GM23248 (cell line): ENCODE data around the gene PPP1R3C. TPM values are rescaled to one million over a fixed set of nuclear protein-coding genes. Genes with fewer than 3 reads are reported as not detected.
A peak's percentile ranks its signal among the peaks of the same experiment; 100 is the strongest.

ENCODE experiments used
- DNase-seq: peaks from one replicate; pipeline ENCODE4 v3.0.0-alpha.2; 2015
- H2AFZ ChIP-seq: fragments of 200-600 bp; sonication (generic); 2 replicates; pipeline ENCODE4 v1.6.1; 2016; ENCODE audit warnings: antibody characterized with exemption
- H3F3A ChIP-seq: fragments of 200-600 bp; sonication (generic); 2 replicates; pipeline ENCODE4 v1.6.1; 2016; ENCODE audit warnings: mild to moderate bottlenecking, antibody characterized with exemption, mixed run types; ENCODE audit not compliant: insufficient read depth
- H3K27ac ChIP-seq: fragments of 200-600 bp; sonication (generic); 2 replicates; pipeline ENCODE4 v1.5.1; 2016; ENCODE audit warnings: mild to moderate bottlenecking
- H3K27me3 ChIP-seq: fragments of 200-600 bp; sonication (generic); replicated peaks from 2 replicates; pipeline ENCODE4 v1.6.1; 2016; ENCODE audit warnings: mild to moderate bottlenecking; ENCODE audit not compliant: insufficient read depth
- H3K36me3 ChIP-seq: fragments of 200-600 bp; sonication (generic); 2 replicates; pipeline ENCODE4 v1.6.1; 2016; ENCODE audit warnings: low read depth, mild to moderate bottlenecking
- H3K4me1 ChIP-seq: fragments of 200-600 bp; sonication (generic); 2 replicates; pipeline ENCODE4 v1.6.1; 2016; ENCODE audit warnings: mild to moderate bottlenecking; ENCODE audit not compliant: insufficient read depth
- H3K4me2 ChIP-seq: fragments of 200-600 bp; sonication (generic); one replicate; pipeline ENCODE4 v1.6.1; 2016; ENCODE audit warnings: mild to moderate bottlenecking; ENCODE audit not compliant: unreplicated experiment
- H3K4me3 ChIP-seq: fragments of 200-600 bp; sonication (generic); 2 replicates; pipeline ENCODE4 v1.5.1; 2016; ENCODE audit warnings: mild to moderate bottlenecking
- H3K79me2 ChIP-seq: fragments of 200-600 bp; sonication (generic); 2 replicates; pipeline ENCODE4 v1.6.1; 2016; ENCODE audit warnings: mild to moderate bottlenecking; ENCODE audit not compliant: insufficient read depth
- H3K9ac ChIP-seq: fragments of 200-600 bp; sonication (generic); 2 replicates; pipeline ENCODE4 v1.6.1; 2016; ENCODE audit warnings: mild to moderate bottlenecking
- H3K9me2 ChIP-seq: fragments of 200-600 bp; sonication (generic); 2 replicates; pipeline ENCODE4 v1.6.1; 2016; ENCODE audit warnings: mixed run types, mild to moderate bottlenecking, moderate library complexity; ENCODE audit not compliant: insufficient read depth
- H3K9me3 ChIP-seq: fragments of 200-600 bp; sonication (generic); one replicate; pipeline ENCODE4 v1.6.1; 2017; ENCODE audit warnings: low read depth
- H4K20me1 ChIP-seq: fragments of 200-600 bp; sonication (generic); 2 replicates; pipeline ENCODE4 v1.6.0; 2016; ENCODE audit not compliant: insufficient read depth
- EZH2 ChIP-seq: fragments of 200-600 bp; sonication (generic); IDR thresholded peaks from 2 replicates; pipeline ENCODE4 v1.6.1; 2018; ENCODE audit warnings: antibody characterized with exemption, mild to moderate bottlenecking; ENCODE audit not compliant: insufficient read depth, poor library complexity, severe bottlenecking
- EZH2phosphoT487 ChIP-seq: fragments of 200-600 bp; sonication (generic); IDR thresholded peaks from 2 replicates; pipeline ENCODE4 v1.6.1; 2018; ENCODE audit warnings: antibody characterized with exemption, moderate library complexity, mild to moderate bottlenecking, low read depth; ENCODE audit not compliant: insufficient read depth
- WGBS, 2 experiments: methylation state at CpG; one replicate each; pipeline ENCODE4 v1.1.6; 2015 to 2017; ENCODE audit warnings: low lambda C conversion rate in 2 of 2, low coverage in 1 of 2; ENCODE audit errors: missing lambda C conversion rate in 2 of 2; 5-methylcytosine and 5-hydroxymethylcytosine counted together
- in situ Hi-C: fragments of 300-500 bp; cut with MboI; formaldehyde crosslinking; loops from 2 replicates; pipeline ENCODE4 v1.15.0; 2020
- polyA plus RNA-seq: library from polyadenylated mRNA; unstranded; fragments of >200 nt; fragmentation: Nextera tagmentation; extraction: Ambion mirVana; gene quantifications from 2 replicates; pipeline ENCODE4 v1.2.1, GENCODE V29; 2016
- total RNA-seq: library from RNA; depleted of rRNA; stranded (reverse); fragments of >200 nt; shearing (Covaris generic); gene quantifications from 2 replicates; pipeline ENCODE4 v1.2.3, GENCODE V29; 2014

PPP1R3C gene
- total and polyA plus RNA-seq, 2 experiments from 2014 or later: 99.9 to 193 TPM

DNA sequence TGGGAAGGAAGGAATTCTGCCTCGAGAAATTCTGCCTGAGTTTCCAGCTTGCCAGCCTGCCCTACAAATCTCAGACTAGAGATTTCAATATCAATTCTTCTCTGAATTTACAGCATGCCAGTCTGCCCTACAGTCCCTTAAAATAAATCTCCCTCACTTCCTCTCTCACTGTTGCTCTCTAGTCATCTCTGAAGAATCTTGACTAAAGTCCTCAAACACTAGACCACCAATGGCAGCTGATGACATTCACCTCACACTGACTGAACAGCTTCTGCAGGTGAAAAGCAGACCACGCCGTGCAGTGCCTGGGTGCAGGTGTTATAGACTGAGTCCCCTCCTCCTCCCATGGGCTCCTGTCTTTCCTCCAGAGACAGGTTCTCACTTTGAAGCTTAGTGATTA, 30.4 kb downstream of the PPP1R3C start:
- Histone ChIP-seq H2AFZ (no peak overlapping the region), H3K9me2 (no peaks in the 10 kb centered on the region; the same call in 1 of the 2 replicates), H3K4me3 (no peak overlapping the region), H3K4me1 (peaks cover 54% of the 10 kb centered on the region), H3K79me2 (no peaks in the 10 kb centered on the region), H3K27me3 (no peaks in the 10 kb centered on the region), H3K4me2 (no peak overlapping the region), H3K27ac (no peak overlapping the region), H3K9me3 (no peaks in the 10 kb centered on the region), H3F3A (peaks cover 59% of the 10 kb centered on the region), H4K20me1 (no peaks in the 10 kb centered on the region), H3K9ac (no peak overlapping the region), H3K36me3 (no peaks in the 10 kb centered on the region)
- in situ Hi-C loops: no loop called here
- no peak for TF ChIP-seq EZH2phosphoT487
- TF ChIP-seq EZH2: no peak
- DNase-seq: no peak
- WGBS, 2 experiments: 95 to 97% methylated on average over 3 of the region's 3 CpGs

DNA sequence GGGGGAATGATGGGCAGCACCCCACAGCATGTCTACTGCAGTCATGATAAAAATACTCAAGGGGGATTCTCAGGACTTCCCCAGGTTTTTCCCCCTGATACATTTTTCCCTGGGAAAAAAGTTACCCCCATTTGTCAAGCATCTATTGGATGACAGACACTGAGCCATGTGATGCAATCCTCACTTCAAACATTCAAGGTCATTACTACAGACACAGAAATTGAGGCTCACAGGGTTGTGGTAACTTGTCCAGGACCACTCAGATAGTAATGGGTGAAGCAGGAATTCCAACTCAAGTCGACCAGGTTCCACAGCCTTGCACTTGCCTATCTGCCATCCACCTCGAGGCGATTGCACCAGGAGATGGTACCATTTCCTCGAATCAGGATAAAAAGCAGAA, 31.7 kb downstream of the PPP1R3C start:
- no peak overlapping the region for H3K27ac ChIP-seq
- no peaks in the 10 kb centered on the region; the same call in 1 of the 2 replicates for H3K9me2 ChIP-seq
- peaks cover 66% of the 10 kb centered on the region for H3F3A ChIP-seq
- in situ Hi-C loops: no loop called here
- no peak overlapping the region for H3K9ac ChIP-seq
- no peak overlapping the region for H3K4me2 ChIP-seq
- no peak for DNase-seq
- peaks cover 64% of the 10 kb centered on the region for H3K4me1 ChIP-seq
- no peak overlapping the region for H2AFZ ChIP-seq
- WGBS, 2 experiments: 85 to 89% methylated on average over 4 of the region's 4 CpGs
- no peaks in the 10 kb centered on the region for H4K20me1 ChIP-seq
- H3K36me3 ChIP-seq: no peaks in the 10 kb centered on the region
- H3K27me3 ChIP-seq: no peaks in the 10 kb centered on the region
- H3K79me2 ChIP-seq: no peaks in the 10 kb centered on the region
- H3K4me3 ChIP-seq: no peak overlapping the region
- TF ChIP-seq EZH2phosphoT487: no peak
- no peak for TF ChIP-seq EZH2
- H3K9me3 ChIP-seq: no peaks in the 10 kb centered on the region

DNA sequence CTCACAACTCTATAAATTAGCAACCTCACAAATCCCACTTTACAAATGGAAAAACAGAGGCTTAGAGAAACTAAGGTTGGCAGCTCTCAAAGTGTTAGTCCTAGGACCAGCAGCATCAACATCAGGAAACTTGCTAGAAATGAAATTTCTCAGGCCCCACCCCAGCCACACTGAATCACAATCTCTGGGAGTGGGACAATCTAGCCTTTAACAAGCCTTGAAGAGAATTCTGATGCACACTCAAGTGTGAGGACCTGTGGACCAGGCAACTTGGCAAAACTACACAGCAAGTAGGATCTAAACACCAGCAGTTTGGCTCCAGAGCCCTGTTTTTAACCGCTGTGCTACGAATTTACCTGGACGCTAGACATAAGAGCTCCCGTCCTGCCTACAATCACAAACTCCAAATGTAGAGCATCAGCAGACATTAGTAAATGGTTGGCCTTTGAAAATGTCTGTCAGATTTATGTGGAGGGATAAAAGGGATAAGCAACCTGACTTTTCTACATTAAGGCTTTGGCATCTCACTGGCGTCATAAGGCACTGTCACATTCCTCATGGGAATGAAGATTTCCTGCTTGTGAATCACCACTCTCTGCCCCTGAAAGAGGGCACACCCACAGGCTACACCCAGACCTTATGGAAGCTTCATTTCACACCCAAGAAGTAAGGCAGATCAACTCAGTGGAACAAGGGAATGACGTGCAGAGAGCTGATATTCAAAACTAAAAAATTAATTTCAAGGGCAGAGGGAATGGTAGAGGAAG, 34.5 kb downstream of the PPP1R3C start:
- Histone ChIP-seq H3K4me3 (0 out of 2 replicates have a peak overlapping the region, but pooled peaks have one; percentile 7), H3K9me2 (no peaks in the 10 kb centered on the region; the same call in 1 of the 2 replicates), H3K27ac (peak overlapping the region; percentile 86), H3F3A (peaks cover 43% of the 10 kb centered on the region), H3K4me1 (peaks cover 42% of the 10 kb centered on the region), H4K20me1 (no peaks in the 10 kb centered on the region), H3K9ac (peak overlapping the region; percentile 53), H3K36me3 (no peaks in the 10 kb centered on the region), H3K27me3 (no peaks in the 10 kb centered on the region), H3K4me2 (peak overlapping the region; percentile 57), H2AFZ (no peak overlapping the region), H3K79me2 (no peaks in the 10 kb centered on the region), H3K9me3 (no peaks in the 10 kb centered on the region)
- TF ChIP-seq EZH2: no peak
- no peak for TF ChIP-seq EZH2phosphoT487
- in situ Hi-C loops: no loop called here
- DNase-seq: peak; percentile 89
- WGBS, 2 experiments: 51 to 55% methylated on average over 6 of the region's 6 CpGs

- H3K36me3 ChIP-seq: no peaks in the 10 kb centered on the region
- peak overlapping the region; percentile 47; the same call in 1 of the 2 replicates for H2AFZ ChIP-seq
- H3K4me2 ChIP-seq: peak overlapping the region; percentile 57
- no peaks in the 10 kb centered on the region for H3K27me3 ChIP-seq
- 40 to 47% methylated on average over 6 to 7 of the region's 7 CpGs for WGBS, 2 experiments
- H3K79me2 ChIP-seq: no peaks in the 10 kb centered on the region
- TF ChIP-seq EZH2 (no peak), EZH2phosphoT487 (no peak)
- H3K9ac ChIP-seq: peak overlapping the region; percentile 53
- H3K27ac ChIP-seq: peak overlapping the region; percentile 86
- DNase-seq: peak; percentile 42
- H3K4me3 ChIP-seq: no peak overlapping the region
- H3K9me2 ChIP-seq: no peaks in the 10 kb centered on the region; the same call in 1 of the 2 replicates
- peaks cover 46% of the 10 kb centered on the region for H3K4me1 ChIP-seq
- no peaks in the 10 kb centered on the region for H4K20me1 ChIP-seq
- no peaks in the 10 kb centered on the region for H3K9me3 ChIP-seq
- in situ Hi-C loops: no loop called here
- peaks cover 33% of the 10 kb centered on the region for H3F3A ChIP-seq
These were observed 35.5 kb downstream of the PPP1R3C start for GRCh38 chr10:91597197-91597881.
